ENCODE results near the gene ZMYND19.

- TF ChIP-seq SIN3A (conservative IDR thresholded peaks at IDR 0.05 in 1 of 2, IDR thresholded peaks at IDR 0.05 in 1 of 2; ENCODE audit: low read depth in 1 of 2, low read length in 2 of 2) (no peak), POLR2AphosphoS5 (IDR thresholded peaks at IDR 0.05; ENCODE audit: low read depth, low read length) (no peak)
Measured at GRCh38 chr9:137544176-137544760, 46.0 kb downstream of the ZMYND19 start.

Measured in H1 (cell line).